Vagina (tissue), 2 donors: ENCODE measurements around the gene FBXO8.

Source experiments
- CTCF ChIP-seq, 3 experiments: fragments of 450-650 bp in 2 of 3; fragments of 200-600 bp in 1 of 3; sonication (generic) in 1 of 3; IDR thresholded peaks; one replicate each; pipeline ENCODE4 v1.5.1; 2017 to 2019; ENCODE audit warnings: antibody characterized with exemption in 3 of 3, mild to moderate bottlenecking in 2 of 3, moderate library complexity in 2 of 3
- POLR2A ChIP-seq, 2 donors: fragments of 450-650 bp; IDR thresholded peaks; one replicate each; pipeline ENCODE4 v1.6.1; 2017; ENCODE audit warnings: antibody characterized with exemption in 2 of 2, mild to moderate bottlenecking in 2 of 2, moderate library complexity in 2 of 2
- POLR2AphosphoS5 ChIP-seq, 2 donors: sonication (generic); formaldehyde crosslinking; IDR thresholded peaks; one replicate each; pipeline ENCODE4 v1.9.0; 2017; ENCODE audit warnings: antibody characterized with exemption in 2 of 2, mild to moderate bottlenecking in 2 of 2, low read depth in 1 of 2; ENCODE audit not compliant: insufficient read depth in 1 of 2

- TF ChIP-seq CTCF (IDR thresholded peaks at IDR 0.05): no peak
- TF ChIP-seq POLR2AphosphoS5 (IDR thresholded peaks at IDR 0.05; ENCODE audit: insufficient read depth in 1 of 2, low read depth in 1 of 2): no peak
- TF ChIP-seq POLR2A (IDR thresholded peaks at IDR 0.05): no peak
Measured at GRCh38 chr4:174225349-174226049, 58.0 kb downstream of the FBXO8 start.
